GM21360 (cell line): ENCODE measurements around the gene BOLL.
"Not testable (repeated sequence)": the region's sequence is repeated elsewhere in the genome, so short reads cannot be mapped to it uniquely, and the experiment has no call there.

Source experiments
- ATAC-seq: cut with Tn5 transposase; IDR thresholded peaks from one replicate; pipeline ENCODE4 v1.9.1; 2021; ENCODE audit warnings: mild to moderate bottlenecking, moderate library complexity; ENCODE audit not compliant: unreplicated experiment

The BOLL gene

GRCh38 chr2:197799068-197799467 is 13.9 kb upstream of the BOLL start:
- no peak for ATAC-seq

GRCh38 chr2:197798187-197798586 is 13.1 kb upstream of the BOLL start:
- no peak for ATAC-seq

- no peak for ATAC-seq
These were observed 10.2 kb upstream of the BOLL start for GRCh38 chr2:197795277-197795676.

- ATAC-seq = no peak
These were observed 8.3 kb upstream of the BOLL start for GRCh38 chr2:197793456-197793855.

- no peak for ATAC-seq
These were observed 1.1 kb upstream of the BOLL start for GRCh38 chr2:197786010-197786877.

- no peak for ATAC-seq
These were observed 3.0 kb downstream of the BOLL start for GRCh38 chr2:197782126-197782525.

DNA sequence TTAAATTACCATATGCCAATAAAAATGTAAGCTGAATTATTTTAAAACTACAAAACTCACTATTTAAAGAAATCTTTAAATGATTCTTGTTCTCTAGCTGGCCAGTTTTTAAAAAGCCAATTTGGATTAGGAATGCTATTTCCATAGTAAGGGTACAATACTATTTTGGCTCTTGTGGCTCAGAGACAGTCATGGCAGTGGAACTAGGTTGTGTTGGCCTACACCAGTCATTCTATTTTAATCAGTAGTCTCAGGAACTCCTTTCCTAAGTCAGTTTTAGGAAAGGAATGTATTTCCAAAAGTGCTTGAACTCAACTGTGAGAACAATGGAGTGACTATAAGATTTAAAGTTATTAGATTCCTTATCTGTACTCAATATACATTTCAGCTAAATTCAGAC is 5.9 kb downstream of the BOLL start:
- no peak for ATAC-seq

GRCh38 chr2:197777823-197778407 is 7.2 kb downstream of the BOLL start:
- no peak for ATAC-seq

DNA sequence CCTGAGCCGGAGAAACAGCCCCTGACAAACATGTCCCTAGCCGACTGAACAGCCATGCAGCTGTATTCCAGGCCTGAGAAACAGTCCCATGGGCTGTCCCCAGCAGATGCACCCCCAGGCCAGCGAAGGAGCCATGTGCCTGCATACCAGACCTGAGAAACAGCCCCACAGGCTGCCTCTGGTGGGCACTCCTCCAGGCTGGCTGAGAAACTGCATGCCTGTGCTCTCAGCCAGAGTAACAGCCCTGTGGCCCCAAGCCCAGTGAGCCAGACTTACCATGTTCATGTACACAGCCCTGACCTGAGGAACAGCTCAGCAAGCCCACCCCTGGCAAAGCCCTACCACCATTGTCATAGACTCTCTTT is 24.8 kb downstream of the BOLL start:
- ATAC-seq = no peak

GRCh38 chr2:197759625-197760292 is 25.4 kb downstream of the BOLL start:
- ATAC-seq = no peak

DNA sequence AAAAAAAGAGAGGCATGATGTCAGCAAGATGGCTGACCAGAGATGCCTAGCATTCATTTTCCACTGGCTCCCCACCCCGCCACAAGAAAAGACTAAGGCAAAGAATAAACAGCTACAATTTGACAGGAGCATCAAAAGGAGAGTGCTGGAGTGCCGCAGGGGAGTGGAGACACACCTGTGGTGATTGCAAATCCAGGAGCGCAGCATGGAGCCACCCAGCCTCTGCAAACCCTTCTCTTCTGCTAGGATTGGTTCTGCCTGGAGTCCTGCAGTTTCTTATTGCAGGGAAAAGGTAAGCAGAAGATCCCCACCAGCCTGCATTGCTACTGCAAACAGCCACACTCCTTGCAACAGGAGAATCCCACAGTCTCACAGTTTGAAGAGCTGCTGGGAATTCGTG is 26.1 kb downstream of the BOLL start:
- ATAC-seq = no peak

DNA sequence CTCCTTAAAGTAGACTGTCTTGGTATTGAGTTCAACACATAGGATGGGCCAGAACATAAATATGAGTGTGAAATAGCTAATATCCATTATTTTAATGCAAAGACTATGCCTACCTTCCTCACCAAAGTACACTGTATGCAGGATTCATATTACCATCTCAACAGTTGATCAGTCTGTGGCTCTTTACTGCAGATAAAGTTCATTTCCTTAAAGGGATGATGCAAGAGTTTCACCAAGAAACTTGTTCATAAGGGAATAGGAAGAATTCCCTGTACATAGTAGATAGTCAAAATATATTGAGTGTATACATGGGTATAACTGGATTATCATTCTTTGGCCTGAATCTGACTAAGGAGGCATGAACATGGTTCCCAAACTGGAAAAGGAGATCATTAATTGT is 44.9 kb downstream of the BOLL start:
- ATAC-seq = no peak

DNA sequence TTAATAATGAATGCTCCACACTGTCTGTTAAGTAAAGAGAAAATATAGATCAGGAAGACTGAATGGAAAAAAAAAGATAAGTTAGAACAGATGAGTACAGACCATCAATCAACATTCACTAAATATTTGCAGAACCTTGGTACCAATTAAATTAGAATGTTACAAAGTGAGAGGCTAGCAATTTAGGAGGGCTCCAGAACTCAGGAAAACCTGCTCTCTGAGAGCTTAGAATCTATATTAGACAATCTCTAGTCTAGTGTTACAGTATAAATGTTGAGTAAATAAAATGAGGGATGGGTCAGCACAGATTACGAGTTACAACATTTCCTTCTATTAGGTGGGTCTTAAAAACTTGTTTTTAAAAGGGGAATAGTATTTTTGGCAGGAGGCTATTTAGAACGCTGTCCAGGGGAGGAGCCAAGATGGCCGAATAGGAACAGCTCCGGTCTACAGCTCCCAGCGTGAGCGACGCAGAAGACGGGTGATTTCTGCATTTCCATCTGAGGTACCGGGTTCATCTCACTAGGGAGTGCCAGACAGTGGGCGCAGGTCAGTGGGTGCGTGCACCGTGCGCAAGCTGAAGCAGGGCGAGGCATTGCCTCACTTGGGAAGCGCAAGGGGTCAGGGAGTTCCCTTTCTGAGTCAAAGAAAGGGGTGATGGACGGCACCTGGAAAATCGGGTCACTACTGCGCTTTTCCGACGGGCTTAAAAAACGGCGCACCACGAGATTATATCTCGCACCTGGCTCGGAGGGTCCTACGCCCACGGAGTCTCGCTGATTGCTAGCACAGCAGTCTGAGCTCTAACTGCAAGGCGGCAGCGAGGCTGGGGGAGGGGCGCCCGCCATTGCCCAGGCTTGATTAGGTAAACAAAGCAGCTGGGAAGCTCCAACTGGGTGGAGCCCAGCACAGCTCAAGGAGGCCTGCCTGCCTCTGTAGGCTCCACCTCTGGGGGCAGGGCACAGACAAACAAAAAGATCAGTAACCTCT is 56.3 kb downstream of the BOLL start:
- not testable (repeated sequence) for ATAC-seq

DNA sequence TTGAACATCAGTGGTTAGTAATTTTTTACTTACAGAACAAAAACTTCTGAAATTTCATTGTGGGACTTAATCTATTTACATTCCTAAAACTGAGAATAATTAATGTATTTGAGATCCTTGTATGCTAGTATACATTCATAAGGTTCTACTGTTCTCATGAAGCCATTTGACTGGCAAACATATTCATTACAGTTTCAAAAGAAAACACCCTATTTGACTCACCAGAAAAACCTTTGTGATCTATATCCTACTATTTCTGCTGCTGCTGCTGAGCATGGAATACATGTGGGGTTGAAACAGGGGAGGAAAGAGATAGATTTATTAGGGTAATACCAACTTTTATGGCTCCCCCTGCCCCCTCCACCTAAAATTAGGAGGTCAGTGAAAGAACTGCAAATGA is 58.1 kb downstream of the BOLL start:
- no peak for ATAC-seq

DNA sequence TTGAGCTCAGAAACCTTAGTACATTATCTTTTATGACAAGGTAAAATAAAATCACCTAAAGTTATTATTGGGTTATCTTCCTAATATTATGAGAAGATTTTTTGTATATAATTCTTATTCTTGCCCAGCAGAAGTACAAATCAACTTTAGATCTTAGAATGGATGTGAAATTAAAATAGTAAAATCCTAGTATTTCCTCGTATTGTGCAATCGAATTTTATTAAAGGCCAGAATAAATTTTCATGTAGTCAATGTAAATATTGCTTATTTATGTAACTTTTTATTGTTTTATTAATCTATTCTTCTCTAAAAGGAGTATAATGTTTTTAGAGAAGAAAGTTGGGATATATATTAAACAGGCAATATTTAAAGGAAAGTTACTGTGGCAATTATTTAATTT is 67.3 kb downstream of the BOLL start:
- ATAC-seq = no peak

DNA sequence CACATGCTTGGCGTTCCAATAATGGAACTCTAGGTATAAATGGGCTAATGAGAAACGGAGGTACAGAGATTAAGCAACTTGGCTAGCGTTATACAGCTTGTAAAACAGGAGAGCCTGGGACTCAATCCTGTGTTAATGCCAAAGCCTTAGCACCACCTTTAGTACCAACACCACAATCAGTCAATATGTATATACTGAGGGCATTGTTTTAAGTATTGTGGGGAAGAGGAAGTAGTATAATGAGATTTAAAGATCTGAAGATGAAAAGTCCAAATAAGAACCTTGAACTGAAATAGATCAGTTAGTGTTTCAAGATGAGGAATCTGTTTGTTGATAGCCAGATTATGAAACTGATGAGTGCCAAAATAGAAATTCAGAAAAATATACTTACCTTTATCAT is 71.8 kb downstream of the BOLL start:
- no peak for ATAC-seq

DNA sequence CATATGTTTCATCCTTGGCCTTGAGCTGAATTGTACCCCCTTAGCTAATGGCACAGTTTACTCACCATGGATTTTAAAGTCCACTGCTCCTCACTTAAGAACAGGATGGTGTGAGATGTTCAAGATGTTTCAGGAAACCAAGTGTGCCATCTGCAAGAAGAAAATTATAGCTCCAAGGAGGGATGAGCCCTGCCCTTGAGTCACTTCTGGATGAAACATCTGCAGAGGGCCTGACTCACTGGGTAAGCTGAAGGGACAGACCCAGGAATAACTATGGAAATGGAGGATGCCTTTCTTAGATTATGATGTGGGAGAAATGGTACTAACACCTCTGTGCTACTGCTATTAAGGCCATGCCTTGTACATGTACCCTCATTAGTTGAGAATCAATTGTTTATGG is 73.5 kb downstream of the BOLL start:
- no peak for ATAC-seq

DNA sequence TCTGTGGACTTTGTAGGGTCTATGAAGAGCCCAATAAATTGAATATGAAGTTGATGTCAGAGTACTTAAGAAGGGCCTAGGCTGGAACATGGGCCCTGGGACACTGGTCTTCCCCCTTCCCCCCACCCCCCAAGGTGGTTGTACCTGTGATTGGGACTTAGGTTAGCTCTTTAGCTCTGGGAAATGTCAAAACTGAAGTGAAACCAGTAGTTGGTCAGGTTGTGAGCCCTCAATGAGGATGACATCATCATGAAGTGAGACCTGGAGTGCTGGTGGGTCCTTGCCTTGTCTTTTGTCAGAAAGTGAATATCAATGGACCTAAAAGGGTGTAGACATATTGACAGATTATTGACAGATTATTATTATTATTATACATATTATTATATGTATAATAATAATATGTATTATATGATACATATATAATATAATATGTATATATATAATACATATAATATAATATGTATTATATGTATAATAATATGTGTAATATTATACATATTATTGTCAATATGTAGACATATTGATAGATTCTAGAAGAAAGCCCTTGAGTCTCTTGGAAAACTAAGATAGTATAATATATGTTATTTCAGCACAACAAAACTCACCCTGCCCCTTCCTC is 74.6 kb downstream of the BOLL start:
- ATAC-seq = peak; percentile 80

DNA sequence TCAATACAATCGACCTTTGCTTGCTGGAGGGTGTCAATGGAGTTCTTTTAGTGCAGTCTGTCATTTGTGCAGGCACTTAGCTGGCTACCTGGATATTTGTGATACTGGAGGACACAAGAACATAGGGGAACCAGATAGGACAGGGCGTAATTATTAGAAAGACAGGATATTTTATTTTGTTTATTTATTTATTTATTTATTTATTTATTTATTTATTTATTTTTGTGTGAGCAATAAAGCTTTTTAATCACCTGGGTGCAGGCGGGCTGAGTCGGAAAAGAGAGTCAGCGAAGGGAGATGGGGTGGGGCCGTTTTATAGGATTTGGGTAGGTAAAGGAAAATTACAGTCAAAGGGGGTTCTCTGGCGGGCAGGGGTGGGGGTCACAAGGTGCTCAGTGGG is 76.0 kb downstream of the BOLL start:
- not testable (repeated sequence) for ATAC-seq

GRCh38 chr2:197708331-197708730 is 76.8 kb downstream of the BOLL start:
- ATAC-seq = no peak
